WTC11 (cell line): ENCODE data around the gene GRB7. TPM values are rescaled to one million over a fixed set of nuclear protein-coding genes. Genes with fewer than 3 reads are reported as not detected.

Experiments
- ATAC-seq: fragments of 200-7000 bp; cut with Tn5 transposase; 2 replicates; pipeline ENCODE4 v1.10.0; 2021; ENCODE audit warnings: mild to moderate bottlenecking, moderate library complexity
- CTCF ChIA-PET: fragments of 300-600 bp; sonication (Branson Sonifier 250); formaldehyde crosslinking; loops from one replicate; lab custom pipeline; 2021; ENCODE audit warnings: antibody characterized with exemption; lab: Charles Lee
- POLR2A ChIA-PET: fragments of 350-600 bp; sonication (Branson Sonifier 250); formaldehyde crosslinking; loops from one replicate; lab custom pipeline; 2021; ENCODE audit warnings: antibody characterized with exemption; lab: Charles Lee
- DNase-seq: peaks from one replicate; pipeline ENCODE4 v3.0.0; 2021; ENCODE audit warnings: low spot score
- H3K27ac Mint-ChIP-seq: 2 replicates; pipeline ENCODE4 v1.8.0; 2021; ENCODE audit warnings: mixed read lengths
- H3K27me3 Mint-ChIP-seq: 2 replicates; pipeline ENCODE4 v1.8.0; 2021; ENCODE audit warnings: low read depth, mild to moderate bottlenecking, moderate library complexity, mixed read lengths
- H3K36me3 Mint-ChIP-seq: 2 replicates; pipeline ENCODE4 v1.8.0; 2021; ENCODE audit warnings: mixed read lengths
- H3K4me1 Mint-ChIP-seq: 2 replicates; pipeline ENCODE4 v1.8.0; 2022; ENCODE audit warnings: mixed read lengths
- H3K4me3 Mint-ChIP-seq: 2 replicates; pipeline ENCODE4 v1.8.0; 2021; ENCODE audit warnings: mild to moderate bottlenecking, moderate library complexity, mixed read lengths
- H3K9me3 Mint-ChIP-seq: 2 replicates; pipeline ENCODE4 v1.8.0; 2021; ENCODE audit warnings: mixed read lengths
- ATF1 ChIP-seq: sonication (generic); formaldehyde crosslinking; IDR thresholded peaks from 2 replicates; pipeline ENCODE4 v1.8.1; 2023; ENCODE audit warnings: mild to moderate bottlenecking, moderate library complexity, missing genetic modification reagents
- CTCF ChIP-seq: fragments of 200-600 bp; IDR thresholded peaks from 2 replicates; pipeline ENCODE4 v1.8.0; 2022; ENCODE audit warnings: antibody characterized with exemption
- FOXK1 ChIP-seq: sonication (generic); formaldehyde crosslinking; IDR thresholded peaks from 2 replicates; pipeline ENCODE4 v1.8.0; 2022; ENCODE audit warnings: mild to moderate bottlenecking, moderate library complexity, missing genetic modification reagents
- FOXP1 ChIP-seq: sonication (generic); formaldehyde crosslinking; IDR thresholded peaks from 2 replicates; pipeline ENCODE4 v1.8.0; 2022; ENCODE audit warnings: missing genetic modification reagents, mild to moderate bottlenecking, moderate library complexity, borderline replicate concordance
- IRF2 ChIP-seq: sonication (generic); formaldehyde crosslinking; IDR thresholded peaks from 2 replicates; pipeline ENCODE4 v1.8.0; 2022; ENCODE audit warnings: low read depth, missing genetic modification reagents, borderline replicate concordance
- JAZF1 ChIP-seq: fragments of 250-450 bp; sonication (Bioruptor Pico); IDR thresholded peaks from 2 replicates; pipeline ENCODE4 v1.9.0; 2021; ENCODE audit warnings: moderate library complexity, mild to moderate bottlenecking, inconsistent platforms
- MXD4 ChIP-seq: fragments of 250-450 bp; sonication (Bioruptor Pico); IDR thresholded peaks from 2 replicates; pipeline ENCODE4 v1.8.0; 2021; ENCODE audit warnings: mild to moderate bottlenecking, moderate library complexity, borderline replicate concordance
- TEAD1 ChIP-seq: sonication (generic); formaldehyde crosslinking; IDR thresholded peaks from 2 replicates; pipeline ENCODE4 v1.8.0; 2022; ENCODE audit warnings: mild to moderate bottlenecking, missing genetic modification reagents
- ZNF219 ChIP-seq: sonication (generic); formaldehyde crosslinking; IDR thresholded peaks from 2 replicates; pipeline ENCODE4 v1.8.0; 2023; ENCODE audit warnings: missing genetic modification reagents, mild to moderate bottlenecking, borderline replicate concordance
- ZNF232 ChIP-seq: sonication (generic); formaldehyde crosslinking; IDR thresholded peaks from 2 replicates; pipeline ENCODE4 v1.8.0; 2022; ENCODE audit warnings: mild to moderate bottlenecking, missing genetic modification reagents
- ZNF396 ChIP-seq: fragments of 250-450 bp; sonication (Bioruptor Pico); IDR thresholded peaks from 2 replicates; pipeline ENCODE4 v1.8.0; 2021; ENCODE audit warnings: mild to moderate bottlenecking, moderate library complexity, borderline replicate concordance
- total RNA-seq: library from RNA; stranded (reverse); gene quantifications from 3 replicates; pipeline ENCODE4 v1.2.3, GENCODE V29; 2021
- TF ChIP-seq, protein P1 (sequence below): sonication (generic); formaldehyde crosslinking; IDR thresholded peaks from 2 replicates; pipeline ENCODE4 v1.8.0; 2023; ENCODE audit warnings: missing genetic modification reagents, mild to moderate bottlenecking, borderline replicate concordance
- TF ChIP-seq, protein P2 (sequence below): fragments of 250-450 bp; sonication (Bioruptor Pico); IDR thresholded peaks from 2 replicates; pipeline ENCODE4 v1.9.0; 2021; ENCODE audit warnings: moderate library complexity, mild to moderate bottlenecking, inconsistent platforms, borderline replicate concordance
- TF ChIP-seq, protein P3 (sequence below): sonication (generic); formaldehyde crosslinking; IDR thresholded peaks from 2 replicates; pipeline ENCODE4 v1.8.0; 2022; ENCODE audit warnings: mild to moderate bottlenecking, missing genetic modification reagents
- TF ChIP-seq, protein P4 (sequence below): sonication (generic); formaldehyde crosslinking; IDR thresholded peaks from 2 replicates; pipeline ENCODE4 v1.8.0; 2022; ENCODE audit warnings: mild to moderate bottlenecking, missing genetic modification reagents
- TF ChIP-seq, protein P5 (sequence below): fragments of 250-450 bp; sonication (Bioruptor Pico); IDR thresholded peaks from 2 replicates; pipeline ENCODE4 v2.1.2; 2022; ENCODE audit warnings: mild to moderate bottlenecking, moderate library complexity

Gene GRB7
- total RNA-seq, 1 experiment from 2014 or later, result 48.5 TPM

DNA sequence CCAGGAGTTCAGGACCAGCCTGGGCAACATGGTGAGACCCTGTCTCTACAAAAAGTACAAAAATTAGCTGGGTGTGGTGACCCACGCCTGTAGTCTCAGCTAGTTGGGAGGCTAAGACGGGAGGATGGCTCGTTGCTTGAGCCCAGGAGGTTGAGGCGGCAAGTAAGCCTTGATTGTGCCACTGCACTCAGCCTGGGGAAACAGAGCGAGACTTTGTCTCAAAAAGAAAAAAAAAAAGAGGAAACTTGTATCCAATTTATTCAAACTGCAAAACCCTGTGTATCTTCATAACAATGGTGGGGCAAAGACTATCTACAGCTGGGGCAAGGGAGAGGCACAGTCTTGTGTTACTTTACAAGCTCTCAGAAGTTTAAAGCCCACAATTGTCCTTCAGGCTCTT is 21.5 kb downstream of the GRB7 start (continued):
- TF ChIP-seq, protein P1, sequence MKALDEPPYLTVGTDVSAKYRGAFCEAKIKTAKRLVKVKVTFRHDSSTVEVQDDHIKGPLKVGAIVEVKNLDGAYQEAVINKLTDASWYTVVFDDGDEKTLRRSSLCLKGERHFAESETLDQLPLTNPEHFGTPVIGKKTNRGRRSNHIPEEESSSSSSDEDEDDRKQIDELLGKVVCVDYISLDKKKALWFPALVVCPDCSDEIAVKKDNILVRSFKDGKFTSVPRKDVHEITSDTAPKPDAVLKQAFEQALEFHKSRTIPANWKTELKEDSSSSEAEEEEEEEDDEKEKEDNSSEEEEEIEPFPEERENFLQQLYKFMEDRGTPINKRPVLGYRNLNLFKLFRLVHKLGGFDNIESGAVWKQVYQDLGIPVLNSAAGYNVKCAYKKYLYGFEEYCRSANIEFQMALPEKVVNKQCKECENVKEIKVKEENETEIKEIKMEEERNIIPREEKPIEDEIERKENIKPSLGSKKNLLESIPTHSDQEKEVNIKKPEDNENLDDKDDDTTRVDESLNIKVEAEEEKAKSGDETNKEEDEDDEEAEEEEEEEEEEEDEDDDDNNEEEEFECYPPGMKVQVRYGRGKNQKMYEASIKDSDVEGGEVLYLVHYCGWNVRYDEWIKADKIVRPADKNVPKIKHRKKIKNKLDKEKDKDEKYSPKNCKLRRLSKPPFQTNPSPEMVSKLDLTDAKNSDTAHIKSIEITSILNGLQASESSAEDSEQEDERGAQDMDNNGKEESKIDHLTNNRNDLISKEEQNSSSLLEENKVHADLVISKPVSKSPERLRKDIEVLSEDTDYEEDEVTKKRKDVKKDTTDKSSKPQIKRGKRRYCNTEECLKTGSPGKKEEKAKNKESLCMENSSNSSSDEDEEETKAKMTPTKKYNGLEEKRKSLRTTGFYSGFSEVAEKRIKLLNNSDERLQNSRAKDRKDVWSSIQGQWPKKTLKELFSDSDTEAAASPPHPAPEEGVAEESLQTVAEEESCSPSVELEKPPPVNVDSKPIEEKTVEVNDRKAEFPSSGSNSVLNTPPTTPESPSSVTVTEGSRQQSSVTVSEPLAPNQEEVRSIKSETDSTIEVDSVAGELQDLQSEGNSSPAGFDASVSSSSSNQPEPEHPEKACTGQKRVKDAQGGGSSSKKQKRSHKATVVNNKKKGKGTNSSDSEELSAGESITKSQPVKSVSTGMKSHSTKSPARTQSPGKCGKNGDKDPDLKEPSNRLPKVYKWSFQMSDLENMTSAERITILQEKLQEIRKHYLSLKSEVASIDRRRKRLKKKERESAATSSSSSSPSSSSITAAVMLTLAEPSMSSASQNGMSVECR, result no peak
- TF ChIP-seq JAZF1 (CRISPR knock-in tag), result no peak
- no peak for TF ChIP-seq TEAD1 (CRISPR knock-in tag)
- TF ChIP-seq, protein P2, sequence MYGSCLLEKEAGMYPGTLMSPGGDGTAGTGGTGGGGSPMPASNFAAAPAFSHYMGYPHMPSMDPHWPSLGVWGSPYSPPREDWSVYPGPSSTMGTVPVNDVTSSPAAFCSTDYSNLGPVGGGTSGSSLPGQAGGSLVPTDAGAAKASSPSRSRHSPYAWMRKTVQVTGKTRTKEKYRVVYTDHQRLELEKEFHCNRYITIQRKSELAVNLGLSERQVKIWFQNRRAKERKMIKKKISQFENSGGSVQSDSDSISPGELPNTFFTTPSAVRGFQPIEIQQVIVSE, result no peak
- no peak for TF ChIP-seq FOXK1
- TF ChIP-seq ZNF396, result no peak
- TF ChIP-seq, protein P3, sequence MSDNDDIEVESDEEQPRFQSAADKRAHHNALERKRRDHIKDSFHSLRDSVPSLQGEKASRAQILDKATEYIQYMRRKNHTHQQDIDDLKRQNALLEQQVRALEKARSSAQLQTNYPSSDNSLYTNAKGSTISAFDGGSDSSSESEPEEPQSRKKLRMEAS (CRISPR knock-in tag), result no peak
- TF ChIP-seq ATF1 (CRISPR knock-in tag), result no peak

GRCh38 chr17:39761861-39762496 is 24.2 kb downstream of the GRB7 start:
- no peak for ATAC-seq

More at GRCh38 chr17:39761861-39762496, 24.2 kb downstream of the GRB7 start:
- Mint-ChIP-seq H3K27me3 (peaks cover 7% of the 10 kb centered on the region; the same call in 1 of the 2 replicates), H3K27ac (no peak overlapping the region), H3K4me3 (no peak overlapping the region), H3K4me1 (no peaks in the 10 kb centered on the region), H3K36me3 (no peaks in the 10 kb centered on the region), H3K9me3 (no peaks in the 10 kb centered on the region)
- DNase-seq, result no peak
- no peak for TF ChIP-seq ZNF219 (CRISPR knock-in tag)
- TF ChIP-seq, protein P4, sequence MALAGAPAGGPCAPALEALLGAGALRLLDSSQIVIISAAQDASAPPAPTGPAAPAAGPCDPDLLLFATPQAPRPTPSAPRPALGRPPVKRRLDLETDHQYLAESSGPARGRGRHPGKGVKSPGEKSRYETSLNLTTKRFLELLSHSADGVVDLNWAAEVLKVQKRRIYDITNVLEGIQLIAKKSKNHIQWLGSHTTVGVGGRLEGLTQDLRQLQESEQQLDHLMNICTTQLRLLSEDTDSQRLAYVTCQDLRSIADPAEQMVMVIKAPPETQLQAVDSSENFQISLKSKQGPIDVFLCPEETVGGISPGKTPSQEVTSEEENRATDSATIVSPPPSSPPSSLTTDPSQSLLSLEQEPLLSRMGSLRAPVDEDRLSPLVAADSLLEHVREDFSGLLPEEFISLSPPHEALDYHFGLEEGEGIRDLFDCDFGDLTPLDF (CRISPR knock-in tag), result no peak
- no peak for TF ChIP-seq FOXP1 (CRISPR knock-in tag)
- no peak for TF ChIP-seq MXD4 (CRISPR knock-in tag)
- TF ChIP-seq, protein P5, sequence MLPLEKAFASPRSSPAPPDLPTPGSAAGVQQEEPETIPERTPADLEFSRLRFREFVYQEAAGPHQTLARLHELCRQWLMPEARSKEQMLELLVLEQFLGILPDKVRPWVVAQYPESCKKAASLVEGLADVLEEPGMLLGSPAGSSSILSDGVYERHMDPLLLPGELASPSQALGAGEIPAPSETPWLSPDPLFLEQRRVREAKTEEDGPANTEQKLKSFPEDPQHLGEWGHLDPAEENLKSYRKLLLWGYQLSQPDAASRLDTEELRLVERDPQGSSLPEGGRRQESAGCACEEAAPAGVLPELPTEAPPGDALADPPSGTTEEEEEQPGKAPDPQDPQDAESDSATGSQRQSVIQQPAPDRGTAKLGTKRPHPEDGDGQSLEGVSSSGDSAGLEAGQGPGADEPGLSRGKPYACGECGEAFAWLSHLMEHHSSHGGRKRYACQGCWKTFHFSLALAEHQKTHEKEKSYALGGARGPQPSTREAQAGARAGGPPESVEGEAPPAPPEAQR, result no peak
- no peak for TF ChIP-seq ZNF232 (CRISPR knock-in tag)
- no peak for TF ChIP-seq IRF2 (CRISPR knock-in tag)
- TF ChIP-seq CTCF, result no peak
- ChIA-PET POLR2A (no interaction called here), CTCF (interaction anchor here (1.0 to 1.2 kb wide), 2 partner anchors 140 kb away, joined by 4 read pairs; no protein-coding TSS in a partner anchor)
